GM11168 (cell line): Measurements from ENCODE around the gene POLR1C.
"Not testable (repeated sequence)": the region's sequence is repeated elsewhere in the genome, so short reads cannot be mapped to it uniquely, and the experiment has no call there.

ENCODE experiments used
- in situ Hi-C: fragments of 300-500 bp; cut with MboI; formaldehyde crosslinking; loops from one replicate; pipeline ENCODE4 v1.12.0; 2022; ENCODE audit warnings: low sequenced_read_pairs; ENCODE audit not compliant: unreplicated experiment

The POLR1C gene

DNA sequence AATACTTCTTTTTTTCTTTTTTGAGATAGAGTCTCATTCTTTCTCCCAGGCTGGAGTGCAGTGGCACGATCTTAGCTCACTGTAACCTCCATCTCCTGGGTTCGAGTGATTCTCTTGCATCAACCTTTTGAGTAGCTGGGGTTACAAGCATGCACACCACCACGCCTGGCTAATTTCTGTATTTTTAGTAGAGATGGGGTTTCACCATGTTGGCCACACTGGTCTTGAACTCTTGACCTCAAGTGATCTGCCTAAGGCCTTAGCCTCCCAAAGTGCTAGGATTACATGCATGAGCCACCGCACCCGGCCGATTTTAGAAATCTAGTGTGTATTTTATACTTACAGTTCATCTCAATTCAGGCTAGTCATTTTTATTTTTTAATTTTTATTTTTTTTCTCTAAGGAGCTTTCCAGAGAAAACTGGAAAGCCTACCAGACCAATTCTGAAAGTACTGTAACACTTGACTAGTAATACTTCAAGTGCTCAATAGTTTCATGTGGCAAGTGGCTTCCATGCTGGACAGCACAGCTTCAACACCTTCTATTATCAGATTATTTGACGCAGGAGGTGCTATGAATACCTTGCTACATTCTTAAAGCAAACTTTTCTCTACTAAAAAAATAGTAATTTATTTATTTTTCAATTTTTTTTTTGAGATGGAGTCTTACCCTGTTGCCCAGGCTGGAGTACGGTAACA, 25.0 kb downstream of the POLR1C start:
- in situ Hi-C loops = no loop called here

DNA sequence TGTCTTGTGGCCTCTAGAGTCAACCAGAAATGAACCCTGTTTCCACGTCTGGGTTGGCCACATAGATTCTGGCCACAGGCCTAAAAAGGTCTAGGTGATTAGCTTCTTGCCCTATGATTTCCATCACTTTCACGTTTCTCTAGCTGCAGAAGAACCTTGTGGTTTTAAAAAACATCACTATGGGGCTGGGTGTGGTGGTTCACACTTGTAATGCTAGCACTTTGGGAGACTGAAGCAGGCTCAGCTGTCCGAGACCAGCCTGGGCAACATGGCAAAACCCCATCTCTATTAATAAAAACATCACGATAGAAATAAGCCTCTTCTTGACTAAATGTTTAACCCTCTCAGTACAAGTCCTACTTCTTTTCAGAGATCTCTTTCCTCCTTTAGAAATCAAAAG, 27.6 kb downstream of the POLR1C start:
- in situ Hi-C loops = no loop called here

GRCh38 chr6:43547222-43547621, 30.3 kb downstream of the POLR1C start:
- in situ Hi-C loops = no loop called here

DNA sequence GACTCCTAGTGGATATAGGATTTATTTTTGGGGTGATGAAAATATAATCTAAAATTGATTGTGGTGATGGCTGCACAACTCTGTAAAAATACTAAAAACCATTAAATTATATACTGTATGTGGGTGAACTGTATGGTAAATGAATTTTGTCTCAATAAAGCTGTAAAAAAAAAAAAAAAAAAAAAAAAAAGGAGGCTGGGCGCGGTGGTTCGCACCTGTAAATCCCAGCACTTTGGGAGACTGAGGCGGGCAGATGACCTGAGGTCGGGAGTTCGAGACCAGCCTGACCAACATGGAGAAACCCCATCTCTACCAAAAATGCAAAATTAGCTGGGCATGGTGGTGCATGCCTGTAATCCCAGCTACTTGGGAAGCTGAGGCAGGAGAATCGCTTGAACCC, 40.7 kb downstream of the POLR1C start:
- in situ Hi-C loops = not testable (repeated sequence)

DNA sequence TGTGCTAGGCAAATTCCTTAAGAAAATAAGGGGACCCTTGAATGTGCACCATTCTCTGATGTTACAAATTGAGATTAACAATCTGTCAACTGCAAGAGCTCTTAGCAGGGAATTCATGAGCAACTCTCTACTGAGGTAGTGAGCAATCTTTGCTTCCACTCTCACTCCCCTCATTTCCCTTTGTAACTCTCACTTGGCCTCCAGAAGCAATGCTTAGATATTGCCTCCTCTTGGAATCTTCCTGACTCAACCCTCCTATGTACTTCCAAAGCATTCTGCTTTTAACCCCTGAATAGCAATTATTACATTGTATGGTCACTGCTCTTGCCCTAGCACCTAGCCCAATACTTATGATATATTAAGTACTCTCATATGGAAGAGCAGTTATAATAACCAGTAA, 42.4 kb downstream of the POLR1C start:
- in situ Hi-C loops = no loop called here

GRCh38 chr6:43570876-43571441, 54.1 kb downstream of the POLR1C start:
- in situ Hi-C loops = no loop called here
